Immature natural killer cell (primary cell): ENCODE results near the gene FOSL2. TPM values are rescaled to one million over a fixed set of nuclear protein-coding genes. Genes with fewer than 3 reads are reported as not detected.

Experiments used
- DNase-seq, 3 donors: peaks; one replicate each; pipeline ENCODE4 v3.0.0; 2022; ENCODE audit warnings: mixed read lengths in 1 of 3
- H3K27ac Mint-ChIP-seq, 6 donors: one replicate each; pipeline ENCODE4 v1.8.0; 2020; ENCODE audit warnings: mixed read lengths in 6 of 6, mild to moderate bottlenecking in 5 of 6, inconsistent platforms in 4 of 6, moderate library complexity in 3 of 6
- H3K27me3 Mint-ChIP-seq, 3 donors: one replicate each; pipeline ENCODE4 v1.8.0; 2020 to 2021; ENCODE audit warnings: low read depth in 3 of 3, mild to moderate bottlenecking in 3 of 3, mixed read lengths in 3 of 3, moderate library complexity in 3 of 3, inconsistent platforms in 1 of 3
- H3K36me3 Mint-ChIP-seq, 3 donors: one replicate each; pipeline ENCODE4 v1.8.0; 2020; ENCODE audit warnings: mixed read lengths in 3 of 3, inconsistent platforms in 2 of 3, mild to moderate bottlenecking in 2 of 3
- H3K4me1 Mint-ChIP-seq, 2 donors: one replicate each; pipeline ENCODE4 v1.8.0; 2020; ENCODE audit warnings: inconsistent platforms in 2 of 2, mild to moderate bottlenecking in 2 of 2, mixed read lengths in 2 of 2, moderate library complexity in 1 of 2
- H3K4me3 Mint-ChIP-seq, 5 donors: one replicate each; pipeline ENCODE4 v1.8.0; 2020; ENCODE audit warnings: mild to moderate bottlenecking in 5 of 5, mixed read lengths in 5 of 5, inconsistent platforms in 3 of 5, moderate library complexity in 3 of 5
- H3K9me3 Mint-ChIP-seq, 6 donors: one replicate each; pipeline ENCODE4 v1.8.0; 2020; ENCODE audit warnings: mild to moderate bottlenecking in 6 of 6, mixed read lengths in 6 of 6, inconsistent platforms in 4 of 6, moderate library complexity in 3 of 6
- polyA plus RNA-seq, 3 donors: library from polyadenylated mRNA; unstranded; fragments of 300-500 nt; fragmentation: Illumina TruSeq; gene quantifications; one replicate each; pipeline ENCODE4 v1.2.3, GENCODE V29; 2021

FOSL2 gene
- polyA plus RNA-seq, 3 donors from 2014 or later = 27.2 to 54.3 (median 28.7) TPM

GRCh38 chr2:28452534-28453081 is 60.0 kb downstream of the FOSL2 start:
- no peaks in the 10 kb centered on the region for H3K9me3 Mint-ChIP-seq
- H3K4me1 Mint-ChIP-seq = peaks cover 8 to 13% of the 10 kb centered on the region in 2 donors
- peak; percentile 72 to 80 (median 77) for DNase-seq
- no peaks in the 10 kb centered on the region for H3K36me3 Mint-ChIP-seq
- peaks cover 0 to 4% (median 3%) of the 10 kb centered on the region in 3 donors for H3K27me3 Mint-ChIP-seq
- peak overlapping the region in 4 of 6 donors; percentile 7 to 80 (median 46) for H3K27ac Mint-ChIP-seq
- H3K4me3 Mint-ChIP-seq = no peak overlapping the region

GRCh38 chr2:28453396-28453795 is 60.7 kb downstream of the FOSL2 start:
- H3K27me3 Mint-ChIP-seq = peaks cover 0 to 5% (median 3%) of the 10 kb centered on the region in 3 donors
- no peak overlapping the region for H3K4me3 Mint-ChIP-seq

GRCh38 chr2:28454016-28454930 is 61.6 kb downstream of the FOSL2 start:
- Mint-ChIP-seq H3K4me1 (peaks cover 4 to 7% of the 10 kb centered on the region in 2 donors), H3K27me3 (peaks cover 0 to 1% (median 1%) of the 10 kb centered on the region in 3 donors), H3K27ac (peak overlapping the region in 1 of 6 donors; percentile 49), H3K36me3 (no peaks in the 10 kb centered on the region), H3K9me3 (no peaks in the 10 kb centered on the region), H3K4me3 (no peak overlapping the region)
- DNase-seq = no peak

More at GRCh38 chr2:28453396-28453795, 60.7 kb downstream of the FOSL2 start:
- peak overlapping the region in 1 of 6 donors; percentile 66 for H3K27ac Mint-ChIP-seq
- peaks cover 4 to 7% of the 10 kb centered on the region in 2 donors for H3K4me1 Mint-ChIP-seq
- H3K36me3 Mint-ChIP-seq = no peaks in the 10 kb centered on the region
- DNase-seq = no peak
- H3K9me3 Mint-ChIP-seq = no peaks in the 10 kb centered on the region

GRCh38 chr2:28457237-28457636 is 64.6 kb downstream of the FOSL2 start:
- Mint-ChIP-seq H3K27me3 (peaks cover 0 to 2% (median 1%) of the 10 kb centered on the region in 3 donors), H3K4me1 (peaks cover 4 to 6% of the 10 kb centered on the region in 2 donors), H3K27ac (no peak overlapping the region), H3K9me3 (peaks cover 0 to 3% (median 0%) of the 10 kb centered on the region in 6 donors), H3K36me3 (peaks cover 0 to 4% (median 3%) of the 10 kb centered on the region in 3 donors), H3K4me3 (no peak overlapping the region)
- DNase-seq = no peak

GRCh38 chr2:28461056-28461455 is 68.4 kb downstream of the FOSL2 start:
- peaks cover 0 to 3% (median 0%) of the 10 kb centered on the region in 6 donors for H3K9me3 Mint-ChIP-seq
- H3K4me1 Mint-ChIP-seq = no peaks in the 10 kb centered on the region
- H3K27ac Mint-ChIP-seq = no peak overlapping the region

GRCh38 chr2:28462122-28462521 is 69.5 kb downstream of the FOSL2 start:
- DNase-seq = no peak
- Mint-ChIP-seq H3K4me3 (no peak overlapping the region), H3K27ac (peak overlapping the region in 1 of 6 donors; percentile 55), H3K36me3 (peaks cover 0 to 13% (median 7%) of the 10 kb centered on the region in 3 donors), H3K4me1 (no peaks in the 10 kb centered on the region), H3K9me3 (peaks cover 0 to 3% (median 0%) of the 10 kb centered on the region in 6 donors), H3K27me3 (peaks cover 0 to 2% (median 1%) of the 10 kb centered on the region in 3 donors)

More at GRCh38 chr2:28461056-28461455, 68.4 kb downstream of the FOSL2 start:
- DNase-seq = no peak
- H3K36me3 Mint-ChIP-seq = peaks cover 0 to 13% (median 7%) of the 10 kb centered on the region in 3 donors
- H3K4me3 Mint-ChIP-seq = no peak overlapping the region
- H3K27me3 Mint-ChIP-seq = peaks cover 0 to 2% (median 1%) of the 10 kb centered on the region in 3 donors

- DNase-seq = no peak
- Mint-ChIP-seq H3K4me1 (no peaks in the 10 kb centered on the region), H3K9me3 (peaks cover 0 to 3% (median 0%) of the 10 kb centered on the region in 6 donors), H3K4me3 (no peak overlapping the region), H3K27me3 (peaks cover 0 to 4% (median 1%) of the 10 kb centered on the region in 3 donors), H3K36me3 (peaks cover 0 to 13% (median 7%) of the 10 kb centered on the region in 3 donors), H3K27ac (no peak overlapping the region)
Observed at GRCh38 chr2:28463211-28463816, 70.7 kb downstream of the FOSL2 start.

GRCh38 chr2:28463893-28464292 is 71.2 kb downstream of the FOSL2 start:
- H3K27ac Mint-ChIP-seq = no peak overlapping the region
- no peak for DNase-seq
- no peaks in the 10 kb centered on the region for H3K4me1 Mint-ChIP-seq
- peaks cover 0 to 4% (median 3%) of the 10 kb centered on the region in 3 donors for H3K27me3 Mint-ChIP-seq
- H3K9me3 Mint-ChIP-seq = peaks cover 0 to 3% (median 0%) of the 10 kb centered on the region in 6 donors
- peaks cover 0 to 13% (median 7%) of the 10 kb centered on the region in 3 donors for H3K36me3 Mint-ChIP-seq
- H3K4me3 Mint-ChIP-seq = no peak overlapping the region

- no peak overlapping the region for H3K4me3 Mint-ChIP-seq
- peaks cover 0 to 3% of the 10 kb centered on the region in 2 donors for H3K4me1 Mint-ChIP-seq
- peak overlapping the region in 1 of 6 donors; percentile 38 for H3K27ac Mint-ChIP-seq
- peaks cover 0 to 3% (median 0%) of the 10 kb centered on the region in 6 donors for H3K9me3 Mint-ChIP-seq
- DNase-seq = no peak
- H3K36me3 Mint-ChIP-seq = peaks cover 0 to 13% (median 7%) of the 10 kb centered on the region in 3 donors
- H3K27me3 Mint-ChIP-seq = peaks cover 0 to 4% (median 3%) of the 10 kb centered on the region in 3 donors
Observed at GRCh38 chr2:28465148-28465885, 72.7 kb downstream of the FOSL2 start.

Other genes starting within 250 kb of the FOSL2 start
- 1 to 10 TPM in 1 of 3 donors, under 1 TPM in 1, not detected in 1; 0.43 to 1.2 TPM for gene PLB1, start 103.2 kb downstream of the FOSL2 start, polyA plus RNA-seq